Dedifferentiated amniotic fluid mesenchymal stem cell (primary cell): ENCODE measurements around the gene NGRN.

Experiments used
- DNase-seq: peaks from one replicate; pipeline ENCODE4 v3.0.0-alpha.2; 2016; ENCODE audit errors: extremely low spot score

NGRN gene

GRCh38 chr15:90265271-90266060 lies at the start of gene NGRN:
Gene NGRN, plus strand, starts transcription at chr15:90265672. Its CDS starts 41 bp downstream, at chr15:90265713.
- DNase-seq = peak; percentile 92

- no peak for DNase-seq
Measured at GRCh38 chr15:90217671-90218394, 47.6 kb upstream of the NGRN start.

- DNase-seq = no peak
Measured at GRCh38 chr15:90219421-90220141, 45.9 kb upstream of the NGRN start.

GRCh38 chr15:90221246-90221900 lies 44.1 kb upstream of the NGRN start:
- DNase-seq = peak; percentile 56

- DNase-seq = no peak
Measured at GRCh38 chr15:90222547-90222946, 42.9 kb upstream of the NGRN start.

- no peak for DNase-seq
Measured at GRCh38 chr15:90223441-90224165, 41.9 kb upstream of the NGRN start.

- no peak for DNase-seq
Measured at GRCh38 chr15:90225047-90225446, 40.4 kb upstream of the NGRN start.

- no peak for DNase-seq
Measured at GRCh38 chr15:90225504-90226234, 39.8 kb upstream of the NGRN start.

- DNase-seq = no peak
Measured at GRCh38 chr15:90227336-90227735, 38.1 kb upstream of the NGRN start.

GRCh38 chr15:90227816-90228772 lies 37.4 kb upstream of the NGRN start:
- no peak for DNase-seq

- no peak for DNase-seq
Measured at GRCh38 chr15:90228960-90229359, 36.5 kb upstream of the NGRN start.

GRCh38 chr15:90230071-90230494 lies 35.4 kb upstream of the NGRN start:
- DNase-seq = no peak

- no peak for DNase-seq
Measured at GRCh38 chr15:90230610-90231009, 34.9 kb upstream of the NGRN start.

GRCh38 chr15:90231028-90232017 lies 34.1 kb upstream of the NGRN start:
- no peak for DNase-seq

GRCh38 chr15:90232196-90232595 lies 33.3 kb upstream of the NGRN start:
- DNase-seq = no peak

GRCh38 chr15:90232941-90233386 lies 32.5 kb upstream of the NGRN start:
- peak; percentile 17 for DNase-seq

GRCh38 chr15:90233387-90234095 lies 31.9 kb upstream of the NGRN start, which contains the start of gene CIB1:
Gene CIB1, minus strand, starts transcription at chr15:90233941. Its CDS starts 56 bp downstream, at chr15:90233885.
- peak; percentile 94 for DNase-seq
